ENCODE results near the gene BRD3.

BRD3 gene

GRCh38 chr9:134063571-134064450, 4.0 kb downstream of the BRD3 start:
- no peak for TF ChIP-seq CTCF (IDR thresholded peaks at IDR 0.05)

- TF ChIP-seq CTCF (IDR thresholded peaks at IDR 0.05) = no peak
Measured at GRCh38 chr9:134063088-134063570, 4.7 kb downstream of the BRD3 start.

- no peak for TF ChIP-seq CTCF (IDR thresholded peaks at IDR 0.05)
Measured at GRCh38 chr9:134062461-134063087, 5.3 kb downstream of the BRD3 start.

GRCh38 chr9:134061688-134062371, 6.0 kb downstream of the BRD3 start:
- TF ChIP-seq CTCF (IDR thresholded peaks at IDR 0.05) = no peak

GRCh38 chr9:134061019-134061687, 6.7 kb downstream of the BRD3 start:
- TF ChIP-seq CTCF (IDR thresholded peaks at IDR 0.05) = no peak

- TF ChIP-seq CTCF (IDR thresholded peaks at IDR 0.05) = no peak
Measured at GRCh38 chr9:134060546-134060945, 7.3 kb downstream of the BRD3 start.
